HG03108 (cell line): ENCODE measurements around the gene EZH1.
A peak's percentile ranks its signal among the peaks of the same experiment; 100 is the strongest.

ENCODE experiments used
- ATAC-seq: cut with Tn5 transposase; IDR thresholded peaks from one replicate; pipeline ENCODE4 v1.9.1; 2021; ENCODE audit warnings: moderate library complexity; ENCODE audit not compliant: unreplicated experiment

The EZH1 gene

DNA sequence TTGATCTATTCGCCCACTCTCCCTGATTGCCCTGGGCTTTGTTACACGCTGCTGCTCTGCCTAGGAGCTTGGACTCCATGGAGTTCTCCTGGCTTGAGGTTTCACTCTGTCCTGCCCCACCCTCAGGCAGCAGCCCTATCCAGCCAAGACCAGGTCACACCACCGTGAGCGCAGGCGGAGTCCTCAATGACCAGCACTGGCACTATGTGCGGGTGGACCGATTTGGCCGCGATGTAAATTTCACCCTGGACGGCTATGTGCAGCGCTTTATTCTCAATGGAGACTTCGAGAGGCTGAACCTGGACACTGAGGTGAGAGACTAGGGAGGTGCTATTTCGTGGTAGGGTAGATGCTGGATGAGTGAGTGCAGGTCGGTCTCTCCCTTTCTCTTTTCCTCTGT, 59.0 kb downstream of the EZH1 start:
- no peak for ATAC-seq

DNA sequence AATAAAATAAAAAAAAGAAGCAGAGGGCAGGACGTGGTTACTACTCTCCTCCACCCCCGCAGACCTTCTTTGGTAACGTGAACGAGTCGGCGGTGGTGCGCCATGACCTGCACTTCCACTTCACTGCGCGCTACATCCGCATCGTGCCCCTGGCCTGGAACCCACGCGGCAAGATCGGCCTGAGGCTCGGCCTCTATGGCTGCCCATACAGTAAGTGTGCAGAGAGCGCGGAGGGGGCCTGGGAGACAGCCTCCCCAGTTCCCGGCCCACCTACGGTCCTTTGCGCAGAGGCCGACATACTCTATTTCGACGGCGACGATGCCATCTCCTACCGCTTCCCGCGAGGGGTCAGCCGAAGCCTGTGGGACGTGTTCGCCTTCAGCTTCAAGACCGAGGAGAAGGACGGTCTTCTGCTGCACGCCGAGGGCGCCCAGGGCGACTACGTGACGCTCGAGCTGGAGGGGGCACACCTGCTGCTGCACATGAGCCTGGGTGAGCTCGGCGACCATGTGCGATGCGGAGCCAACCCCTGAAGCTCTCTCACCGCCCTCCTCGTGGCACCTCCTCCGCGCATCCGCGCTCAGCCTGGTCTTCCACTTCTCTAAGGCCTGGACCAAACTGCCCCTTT, 59.8 kb downstream of the EZH1 start:
- ATAC-seq = no peak

DNA sequence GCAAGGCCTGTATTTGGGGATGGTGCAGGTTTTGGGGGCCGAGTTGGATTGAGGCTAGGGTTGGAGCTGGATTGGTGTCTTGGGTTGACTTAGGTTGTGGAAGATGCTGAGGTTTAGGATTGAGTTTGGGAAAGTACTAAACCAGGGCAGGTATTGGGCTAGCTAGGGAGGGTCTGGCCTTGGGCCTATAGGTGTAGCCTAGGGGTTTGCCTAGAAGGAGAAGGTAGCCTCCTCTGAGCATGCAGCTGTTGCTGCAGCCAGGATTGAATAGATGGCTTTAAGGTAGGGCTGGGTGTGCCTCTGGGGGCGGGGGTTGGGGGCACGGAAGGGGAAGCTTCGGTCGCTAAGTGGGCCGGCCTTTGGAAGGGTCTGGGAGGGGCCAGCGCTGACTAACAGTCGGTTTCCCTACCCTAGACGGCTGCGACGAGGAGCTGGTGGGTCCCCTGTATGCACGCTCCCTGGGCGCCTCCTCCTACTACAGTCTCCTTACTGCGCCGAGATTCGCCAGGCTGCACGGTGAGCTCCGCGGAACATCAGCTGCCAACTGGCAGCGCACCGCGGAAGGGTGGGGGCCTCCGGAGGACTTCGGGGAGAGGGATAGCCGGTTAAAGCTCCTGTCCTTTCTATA, 61.3 kb downstream of the EZH1 start:
- no peak for ATAC-seq

DNA sequence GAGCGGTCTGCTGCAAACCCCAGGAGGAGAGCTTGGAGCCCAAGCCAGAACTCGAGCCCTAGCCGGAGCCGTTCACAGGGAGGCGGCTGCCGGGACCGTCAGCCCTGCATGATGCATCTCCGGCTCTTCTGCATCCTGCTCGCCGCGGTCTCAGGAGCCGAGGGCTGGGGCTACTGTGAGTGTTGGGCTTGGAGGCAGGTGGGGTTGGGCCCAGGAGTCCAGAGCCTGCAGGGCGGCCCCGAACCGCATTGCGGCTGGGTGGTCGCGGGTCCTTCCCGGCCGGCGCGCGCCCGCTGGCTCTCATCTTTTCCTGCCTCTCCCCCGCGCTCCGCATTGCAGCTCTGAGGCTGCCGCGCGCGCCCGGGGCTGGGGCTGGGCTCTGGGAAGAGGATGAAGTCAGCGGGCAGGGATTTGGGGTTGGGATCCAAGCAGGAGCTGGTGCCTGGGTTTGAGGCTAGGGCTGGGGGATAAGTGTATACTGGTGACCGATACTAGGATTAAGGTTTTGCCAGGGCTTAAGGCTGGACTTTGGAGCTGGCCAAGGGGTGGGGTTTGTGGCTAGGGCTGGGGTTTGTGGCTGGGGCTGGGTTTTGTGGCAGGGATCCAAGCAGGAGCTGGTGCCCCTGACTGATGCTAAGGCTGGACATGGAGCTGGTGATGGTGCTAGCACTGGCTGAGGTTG, 62.0 kb downstream of the EZH1 start:
- no peak for ATAC-seq

DNA sequence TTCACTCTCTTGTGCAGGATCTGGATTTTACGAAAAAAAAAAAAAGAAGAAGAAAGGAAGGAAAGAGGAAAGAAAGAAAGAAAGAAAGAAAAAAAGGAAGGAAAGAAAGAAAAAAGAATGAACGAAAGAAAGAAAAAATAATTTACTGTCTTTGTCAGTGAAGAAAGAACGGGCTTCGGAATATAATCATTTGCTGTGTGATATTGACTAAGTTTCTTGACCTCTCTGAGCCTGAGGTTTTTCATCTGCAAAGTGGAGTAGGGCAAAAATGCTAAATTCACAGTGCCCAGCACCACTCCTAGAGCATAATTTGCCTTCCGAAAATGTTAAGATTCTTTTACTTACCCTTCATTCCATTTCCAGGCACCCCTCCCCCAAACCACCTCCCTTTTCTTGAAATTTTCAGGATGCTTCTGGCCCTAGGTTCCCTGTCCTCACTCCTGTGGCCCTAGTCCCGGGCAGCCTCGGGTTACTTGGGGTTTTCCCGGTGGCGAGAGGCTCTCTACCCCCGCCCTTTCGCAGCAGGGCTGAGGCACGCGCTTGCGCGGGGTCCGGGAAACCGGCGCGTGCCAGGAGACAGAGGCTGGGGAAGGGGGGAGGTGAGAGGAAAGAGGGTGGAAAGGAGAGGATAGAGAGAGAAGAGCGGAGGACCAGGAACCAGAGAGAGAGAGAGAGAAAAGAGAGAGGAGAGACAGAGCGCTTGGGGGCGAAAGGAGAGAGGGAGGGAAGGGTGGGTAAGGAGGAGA, 62.7 kb downstream of the EZH1 start, which contains the start of gene CNTNAP1:
TSS of gene CNTNAP1 (plus strand) at position 556 of the 746 bp plus-strand sequence. CDS start 299 bp downstream, outside the sequence.
- ATAC-seq = no peak

DNA sequence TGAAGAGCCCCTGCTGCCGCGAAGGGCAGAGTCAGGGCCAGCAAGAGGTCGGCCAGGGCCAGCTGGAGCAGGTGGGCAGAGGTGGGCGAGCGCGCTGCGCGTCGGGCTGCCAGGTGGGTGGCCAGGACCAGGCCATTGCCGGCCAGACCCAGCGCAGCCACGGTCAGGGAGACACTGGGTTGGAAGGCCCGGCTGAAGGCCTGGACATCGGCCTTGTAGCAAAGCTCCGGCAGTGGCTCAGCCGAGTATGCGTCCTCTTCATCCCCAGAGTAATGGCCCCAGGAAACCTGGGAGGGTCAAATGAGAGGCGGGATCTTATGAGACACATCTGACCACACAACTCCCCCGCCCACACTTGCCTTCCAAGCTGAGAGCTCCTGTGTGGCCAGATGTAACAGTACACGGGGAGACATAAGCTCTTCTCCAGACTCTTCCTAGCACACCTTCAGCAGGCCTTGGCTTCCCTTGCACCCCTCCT, 64.5 kb downstream of the EZH1 start:
- ATAC-seq = no peak

DNA sequence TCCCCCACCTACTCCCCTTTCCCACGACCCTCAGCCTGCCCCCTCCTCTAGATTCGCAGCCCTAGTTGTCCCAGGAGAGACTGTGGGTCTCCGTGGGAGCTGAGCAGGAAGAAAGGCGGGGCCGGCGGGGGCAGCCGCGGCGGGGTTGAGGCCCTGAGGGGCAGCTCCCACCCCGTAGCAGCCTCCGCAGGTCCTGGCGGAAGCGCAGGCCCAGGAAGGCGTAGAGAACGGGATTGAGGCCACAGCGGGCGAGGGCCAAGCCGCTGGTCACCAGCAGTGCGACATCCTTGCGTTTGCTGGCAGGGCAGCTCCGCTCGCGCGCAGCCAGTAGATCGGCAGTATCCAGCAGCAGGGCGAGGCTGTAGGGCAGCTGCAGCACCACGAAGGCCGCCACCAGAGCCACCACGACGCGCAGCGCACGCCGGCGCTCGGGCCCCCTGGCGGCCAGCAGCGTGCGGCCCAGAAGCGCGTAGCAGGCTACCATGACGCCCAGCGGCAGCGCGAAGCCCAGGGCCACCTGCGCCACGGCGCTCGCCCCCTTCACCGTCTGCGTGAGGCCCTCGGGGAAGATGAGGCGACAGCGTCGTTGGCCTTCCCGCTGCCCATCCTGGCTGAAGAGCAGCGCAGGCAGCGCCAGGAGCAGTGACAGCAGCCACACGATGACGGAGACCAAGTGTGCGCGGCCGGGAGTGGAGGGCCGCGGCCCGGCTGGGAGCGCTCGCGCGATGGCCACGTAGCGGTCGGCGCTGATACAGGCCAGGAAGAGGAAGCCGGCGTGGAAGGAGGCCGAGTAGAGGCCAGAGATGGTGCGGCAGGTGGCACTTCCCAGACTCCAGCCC, 65.1 kb downstream of the EZH1 start:
- peak; percentile 17 for ATAC-seq

DNA sequence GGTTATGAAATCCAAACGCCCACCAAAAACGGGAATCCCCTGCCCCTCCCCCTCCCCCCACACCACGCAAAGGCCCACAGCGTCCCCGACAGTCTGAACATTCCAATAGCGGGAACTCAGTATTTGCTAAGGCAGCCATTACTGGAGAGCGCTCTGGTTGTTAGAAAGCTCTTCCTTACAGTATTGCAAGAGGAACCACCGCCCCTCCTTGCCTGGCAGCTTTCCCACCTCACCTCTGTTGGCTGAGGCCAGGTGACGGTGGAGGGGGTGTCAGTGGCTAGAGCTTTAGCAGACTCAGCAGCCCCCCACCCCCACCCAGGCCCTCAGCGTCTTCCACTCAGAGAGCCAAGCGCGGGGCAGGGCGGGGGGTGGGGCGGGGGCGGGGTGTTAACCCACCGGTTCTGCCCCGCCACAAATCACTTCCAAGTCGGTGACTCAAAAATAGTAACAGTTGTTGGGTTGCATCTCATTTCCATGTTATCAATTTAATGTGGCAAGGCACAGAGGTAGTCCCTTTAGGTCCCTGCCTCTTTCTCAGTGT, 65.8 kb downstream of the EZH1 start:
- no peak for ATAC-seq

DNA sequence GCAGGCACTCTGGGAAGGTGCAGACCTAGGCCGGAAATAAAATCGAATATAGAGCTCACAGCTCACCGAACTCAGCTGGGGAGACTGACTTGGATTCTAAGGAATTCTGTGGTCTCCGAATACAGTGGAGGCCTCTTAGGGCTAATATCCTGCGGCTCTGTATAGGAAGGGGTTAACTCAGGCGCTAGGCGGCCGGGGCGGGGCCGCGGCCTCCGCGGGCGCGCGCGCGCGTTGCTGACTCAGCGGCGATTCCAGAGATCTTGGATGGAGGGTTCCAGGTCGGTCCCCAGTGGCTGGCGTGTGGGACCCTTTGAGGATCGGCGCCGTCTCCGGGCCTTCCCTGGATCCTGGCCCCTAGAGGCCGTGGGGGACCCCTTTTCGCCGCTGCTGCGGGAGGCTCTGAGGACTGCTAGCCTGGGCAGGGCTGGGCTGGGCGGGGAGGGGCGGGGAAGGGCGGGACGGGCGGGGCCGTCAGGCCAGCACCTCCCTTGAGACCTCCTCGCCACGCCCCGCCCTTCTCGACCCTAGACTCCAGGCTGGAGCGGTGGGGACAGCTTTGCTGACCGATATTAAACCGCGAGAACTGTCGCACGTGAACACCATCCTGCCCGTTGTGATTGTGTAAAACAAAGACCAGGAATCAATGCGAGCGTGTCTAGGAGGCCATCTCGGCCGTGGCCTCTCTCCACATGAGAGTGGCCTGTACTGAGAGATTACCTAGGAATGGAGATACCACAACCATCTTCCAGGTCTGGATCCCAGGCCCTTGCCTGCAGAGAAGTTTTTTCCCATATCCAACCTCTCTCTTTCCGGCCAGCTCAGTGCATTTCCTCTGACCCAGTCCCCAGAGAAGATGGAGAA, 66.7 kb downstream of the EZH1 start:
- ATAC-seq = no peak

DNA sequence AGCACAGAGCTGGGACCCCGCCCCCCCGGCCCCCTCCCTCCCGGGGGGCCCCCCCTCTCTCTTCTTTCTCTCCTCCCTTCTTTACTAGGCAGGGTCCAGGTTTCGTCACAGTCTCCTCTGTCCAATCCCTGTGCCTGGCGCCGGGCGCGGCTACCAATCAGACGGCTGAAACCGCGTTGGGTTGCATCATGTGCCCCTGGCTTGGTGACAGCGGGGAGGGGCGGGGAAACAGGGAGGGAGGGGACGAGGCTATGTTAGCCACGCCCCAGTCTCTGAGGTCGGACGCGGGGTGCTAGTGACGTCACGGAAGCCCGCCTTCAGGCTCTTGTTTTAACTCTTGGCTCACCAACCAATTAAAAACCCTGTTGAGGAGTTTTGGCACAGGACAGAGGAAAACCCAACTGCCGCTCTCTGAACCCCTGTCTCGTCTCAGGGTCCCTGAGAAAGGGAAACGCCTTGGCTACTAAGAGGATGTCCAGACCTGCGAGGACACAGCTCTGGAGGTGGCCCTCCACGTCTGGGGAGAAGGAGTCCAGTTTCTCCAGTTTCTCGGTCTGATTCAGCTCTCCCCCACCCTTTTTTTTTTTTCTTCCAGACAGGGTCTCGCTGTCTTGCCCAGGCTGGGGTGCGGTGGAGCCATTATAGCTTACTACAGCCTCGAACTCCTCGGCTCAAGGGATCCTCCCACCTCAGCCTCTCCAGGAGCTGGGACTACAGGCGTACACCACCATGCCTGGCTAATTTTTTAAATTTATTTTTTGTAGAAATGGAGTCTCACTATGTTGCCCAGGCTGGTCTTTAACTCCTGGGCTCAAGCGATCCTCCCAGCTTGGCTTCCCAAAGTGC, 67.6 kb downstream of the EZH1 start:
- peak; percentile 54 for ATAC-seq

DNA sequence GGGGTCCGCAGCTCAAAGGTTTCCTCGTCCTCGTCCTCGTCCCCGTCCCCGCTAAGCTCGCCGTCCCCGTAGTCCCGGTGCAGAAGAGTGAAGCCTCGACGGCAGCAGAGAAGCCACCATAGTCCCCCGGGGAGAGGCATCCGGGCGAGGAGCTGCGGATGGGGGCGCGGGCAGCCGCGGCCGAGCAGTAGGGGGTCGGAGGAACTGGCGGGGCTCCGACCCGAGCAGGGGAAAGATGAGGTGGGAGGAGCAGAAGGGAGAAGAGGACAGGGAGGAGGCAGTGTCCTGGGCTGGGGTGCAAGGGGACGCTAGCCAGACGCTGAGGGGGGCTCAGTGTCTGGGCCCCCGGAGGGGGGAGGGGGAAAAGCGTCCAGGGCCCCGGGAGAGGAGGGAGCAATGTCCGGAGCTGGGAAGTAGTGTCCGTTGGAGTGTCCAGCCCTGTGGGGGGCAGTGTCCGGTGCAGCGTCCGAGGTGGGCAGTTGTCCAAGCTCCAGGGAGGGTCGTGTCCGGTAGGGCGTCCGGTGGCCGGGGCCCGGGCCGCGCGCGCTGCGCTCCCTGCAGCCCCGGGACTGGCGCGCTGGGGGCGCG, 68.3 kb downstream of the EZH1 start, which contains the start of gene PLEKHH3:
TSS of gene PLEKHH3 (minus strand) at position 571 of the 588 bp plus-strand sequence. CDS start at position 140, 431 bp downstream.
- ATAC-seq = no peak

DNA sequence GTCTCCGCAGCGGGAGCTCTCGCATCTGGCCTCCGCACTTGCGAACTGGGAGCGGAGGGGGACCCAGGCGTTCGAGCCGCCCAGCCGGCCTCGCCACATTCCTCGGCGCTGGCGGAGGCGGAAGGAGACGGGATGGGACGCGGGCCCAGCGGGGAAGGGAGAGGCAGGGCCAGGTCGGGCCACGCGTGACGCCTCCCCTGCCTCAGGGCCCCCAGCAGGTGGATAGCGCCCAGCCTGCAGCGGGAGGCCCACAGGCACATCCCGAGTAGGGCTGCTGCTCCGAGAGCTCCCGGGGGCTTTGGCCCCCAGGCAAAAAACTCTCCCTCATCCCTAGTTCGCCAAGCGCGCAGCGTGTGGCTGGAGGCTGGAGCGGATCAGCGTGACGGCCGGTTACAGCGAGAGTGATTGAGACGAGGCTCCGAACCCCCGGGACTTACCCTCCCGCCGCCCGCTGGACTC, 68.8 kb downstream of the EZH1 start:
- ATAC-seq = no peak

DNA sequence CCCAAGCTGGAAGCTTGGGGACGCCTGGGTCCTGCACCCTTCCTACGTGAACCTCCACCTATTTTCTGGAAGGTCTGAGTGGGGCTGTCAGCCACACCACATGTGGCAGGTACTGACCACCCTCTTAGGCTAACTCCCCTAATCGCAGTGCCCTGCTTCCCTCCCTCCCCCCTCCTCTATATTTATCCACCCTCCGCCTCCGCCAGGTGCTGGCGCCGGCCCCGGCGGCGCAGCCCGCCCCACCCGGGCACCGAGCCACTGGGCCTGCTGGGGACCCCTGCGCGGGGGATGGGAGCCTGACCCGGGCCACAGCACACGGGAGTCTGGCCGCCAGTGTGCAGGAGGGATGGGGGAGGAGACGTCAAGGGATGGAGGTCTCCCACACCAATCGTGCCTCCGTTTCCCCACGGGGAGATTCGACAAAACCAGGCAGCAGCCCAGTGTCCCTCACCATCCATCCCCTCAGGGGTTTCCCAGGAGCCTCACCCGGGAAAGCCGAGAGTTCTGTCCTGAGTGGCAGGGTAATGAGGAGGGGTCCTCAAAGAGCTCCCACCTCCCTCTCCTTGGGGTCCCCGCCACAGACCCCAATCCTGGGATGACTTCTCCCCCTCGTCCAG, 69.4 kb downstream of the EZH1 start:
- ATAC-seq = no peak

DNA sequence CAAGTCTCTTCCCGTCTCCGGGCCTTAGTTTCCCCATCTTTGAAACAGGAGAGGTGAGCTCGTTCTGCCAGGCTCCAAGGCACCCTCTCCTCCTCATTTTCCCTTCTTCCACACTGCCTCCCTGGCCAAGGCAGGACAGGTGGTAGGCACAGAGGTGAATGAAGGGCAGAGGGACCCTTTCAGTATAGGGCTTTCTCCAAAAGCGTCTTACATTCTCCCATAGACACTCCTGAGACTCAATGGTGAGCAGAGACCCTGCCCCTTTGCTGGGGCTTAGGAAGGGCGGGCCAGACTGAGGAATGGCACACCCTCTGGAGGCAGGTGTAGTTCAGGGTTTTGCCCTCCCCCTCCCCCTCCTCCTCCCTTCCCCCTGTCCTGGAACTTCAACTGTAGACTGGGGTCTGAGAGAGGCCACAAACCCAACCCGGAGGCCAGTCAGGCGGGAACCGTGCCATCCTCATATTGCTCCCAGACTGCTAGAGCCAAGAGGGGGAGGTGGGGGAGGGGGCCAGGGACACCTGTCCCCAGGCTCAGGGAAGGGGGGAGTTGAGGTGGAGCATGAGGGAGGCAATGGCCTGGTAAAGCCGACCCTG, 70.0 kb downstream of the EZH1 start:
- no peak for ATAC-seq

DNA sequence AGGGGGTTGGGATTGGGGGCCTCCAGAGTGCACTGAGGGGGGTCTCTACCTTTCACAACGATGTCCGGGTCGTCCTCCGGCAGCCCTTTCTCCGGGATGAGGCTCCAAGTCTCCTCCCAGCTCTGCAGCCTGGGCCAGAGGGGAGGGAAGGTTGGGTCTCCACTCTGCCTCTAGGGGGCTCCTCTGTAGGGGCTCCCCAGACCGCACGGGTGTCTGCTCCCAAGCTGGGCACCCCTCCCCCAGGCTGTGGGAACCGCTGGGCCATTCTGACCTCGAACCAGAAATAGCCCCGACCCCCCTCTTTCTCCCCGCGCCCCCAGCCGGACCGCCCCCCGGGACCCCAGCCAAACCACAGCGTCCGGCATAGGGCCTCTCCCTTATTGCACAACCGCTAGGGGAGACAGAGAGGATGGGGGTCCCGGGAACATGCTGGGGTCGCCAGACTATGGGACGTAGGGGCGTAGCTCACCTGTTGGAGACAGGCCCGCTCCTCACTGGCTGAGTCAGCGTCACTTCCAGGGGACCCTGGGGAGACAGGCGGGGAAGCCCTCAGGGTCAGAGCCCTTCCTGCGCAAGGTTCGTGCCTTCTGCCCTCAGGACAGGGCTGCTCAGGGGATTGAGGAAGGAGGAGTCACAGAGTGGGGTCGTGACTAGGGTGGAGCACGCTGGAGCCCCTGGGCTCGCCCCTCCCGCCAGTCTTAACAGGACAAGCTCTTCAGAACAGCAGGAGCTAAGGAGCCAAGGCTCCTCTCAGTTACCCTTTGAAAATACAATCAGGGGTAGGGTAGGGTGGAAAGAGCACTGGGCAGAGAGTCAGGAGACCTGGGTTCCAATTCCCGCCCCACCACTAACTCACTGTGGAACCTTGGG, 70.7 kb downstream of the EZH1 start:
- no peak for ATAC-seq

DNA sequence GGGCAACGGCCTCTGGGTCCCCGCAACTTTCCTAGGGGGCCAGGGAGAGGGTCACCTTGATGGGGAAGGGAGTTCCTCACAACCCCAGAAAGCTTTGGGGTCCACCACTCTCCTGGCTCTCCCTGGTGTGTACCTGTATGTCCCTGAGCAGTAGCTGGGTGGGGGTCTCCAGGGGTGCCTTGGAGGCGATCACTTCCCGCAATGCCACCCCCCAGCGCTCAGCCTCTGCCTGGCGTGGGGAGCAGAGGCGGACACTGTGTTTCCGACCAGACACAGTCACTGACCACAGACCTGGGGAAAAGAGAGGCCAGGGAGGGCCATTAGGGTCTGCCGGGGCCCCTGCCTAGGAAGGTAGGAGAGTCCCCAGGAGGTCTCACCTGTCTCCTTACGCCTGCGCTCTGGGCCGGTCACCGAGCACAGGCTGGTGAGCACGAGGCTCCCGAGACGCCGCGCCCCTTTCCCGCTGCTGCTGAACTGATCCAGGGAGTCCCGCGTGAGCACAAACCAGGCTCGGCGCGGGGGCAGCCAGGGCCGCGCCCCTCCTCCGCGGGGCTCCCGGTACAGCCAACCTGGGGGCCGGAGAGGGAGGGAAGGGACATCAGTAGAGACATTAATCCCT, 71.5 kb downstream of the EZH1 start:
- ATAC-seq = no peak
